Activated naive CD4-positive, alpha-beta T cell treated with anti-CD3 and anti-CD28 coated beads, Interleukin-2, amount 10 ng/mL, durations not matched to agents 7 days and 5 days (primary cell): ENCODE results near the gene INPP5A.
"Not testable (repeated sequence)": the region's sequence is repeated elsewhere in the genome, so short reads cannot be mapped to it uniquely, and the experiment has no call there.

Experiments used
- CTCF ChIA-PET: fragments of 350-600 bp; sonication (Branson Sonifier 250); formaldehyde crosslinking; loops from one replicate; lab custom pipeline; 2021; ENCODE audit warnings: antibody characterized with exemption; lab: Charles Lee
- DNase-seq: peaks from one replicate; pipeline ENCODE4 v3.0.0-alpha.2; 2020
- H3K27ac Mint-ChIP-seq: one replicate; pipeline ENCODE4 v1.8.0; 2021; ENCODE audit warnings: mild to moderate bottlenecking, moderate library complexity, mixed read lengths
- H3K27me3 Mint-ChIP-seq: one replicate; pipeline ENCODE4 v1.8.0; 2021; ENCODE audit warnings: mild to moderate bottlenecking, mixed read lengths
- H3K36me3 Mint-ChIP-seq: one replicate; pipeline ENCODE4 v1.8.0; 2021; ENCODE audit warnings: mixed read lengths
- H3K4me1 Mint-ChIP-seq: one replicate; pipeline ENCODE4 v1.8.0; 2021; ENCODE audit warnings: mixed read lengths
- H3K4me3 Mint-ChIP-seq: one replicate; pipeline ENCODE4 v1.8.0; 2021; ENCODE audit warnings: mild to moderate bottlenecking, moderate library complexity, mixed read lengths
- H3K9me3 Mint-ChIP-seq: one replicate; pipeline ENCODE4 v1.8.0; 2021; ENCODE audit warnings: mixed read lengths

INPP5A gene

GRCh38 chr10:132663666-132664365 lies 126.2 kb downstream of the INPP5A start:
- H3K27me3 Mint-ChIP-seq = no peaks in the 10 kb centered on the region
- DNase-seq = no peak
- H3K4me3 Mint-ChIP-seq = no peak overlapping the region
- no peak overlapping the region for H3K27ac Mint-ChIP-seq
- CTCF ChIA-PET = interaction anchor here (0.8 kb wide), 1 partner anchor 30 kb away, joined by 3 read pairs; no protein-coding TSS in a partner anchor
- no peaks in the 10 kb centered on the region for H3K36me3 Mint-ChIP-seq
- no peaks in the 10 kb centered on the region for H3K9me3 Mint-ChIP-seq
- H3K4me1 Mint-ChIP-seq = no peaks in the 10 kb centered on the region

GRCh38 chr10:132664407-132664806 lies 126.8 kb downstream of the INPP5A start:
- Mint-ChIP-seq H3K27me3 (no peaks in the 10 kb centered on the region), H3K4me3 (no peak overlapping the region), H3K9me3 (no peaks in the 10 kb centered on the region), H3K36me3 (no peaks in the 10 kb centered on the region), H3K4me1 (no peaks in the 10 kb centered on the region), H3K27ac (no peak overlapping the region)
- no peak for DNase-seq
- CTCF ChIA-PET = interaction anchor here (0.8 kb wide), 1 partner anchor 30 kb away, joined by 3 read pairs; no protein-coding TSS in a partner anchor

DNA sequence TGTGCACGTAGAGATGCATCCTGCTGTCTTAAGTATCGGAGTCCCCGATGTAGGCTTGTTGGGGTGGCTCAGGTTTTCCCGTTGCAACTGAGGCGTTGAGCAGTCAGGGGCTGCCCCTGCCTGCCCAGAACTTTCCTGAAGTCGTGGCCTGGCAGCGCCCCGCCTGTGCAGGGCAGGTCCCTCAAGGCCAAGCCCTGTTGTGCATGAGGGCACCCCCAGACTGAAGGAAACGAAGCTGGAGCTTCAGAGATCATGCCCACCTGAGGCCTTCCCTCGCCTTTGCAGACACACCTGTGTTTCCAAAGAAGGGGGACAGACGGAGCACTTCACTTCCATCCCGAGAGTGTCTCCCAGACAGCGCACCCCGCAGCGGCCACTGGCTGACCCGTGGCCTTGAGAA lies 127.3 kb downstream of the INPP5A start:
- H3K27ac Mint-ChIP-seq = no peak overlapping the region
- H3K4me1 Mint-ChIP-seq = no peaks in the 10 kb centered on the region
- H3K9me3 Mint-ChIP-seq = no peaks in the 10 kb centered on the region
- CTCF ChIA-PET = no interaction called here
- no peak overlapping the region for H3K4me3 Mint-ChIP-seq
- no peak for DNase-seq
- H3K36me3 Mint-ChIP-seq = no peaks in the 10 kb centered on the region
- no peaks in the 10 kb centered on the region for H3K27me3 Mint-ChIP-seq

GRCh38 chr10:132665946-132666704 lies 128.5 kb downstream of the INPP5A start:
- Mint-ChIP-seq H3K36me3 (no peaks in the 10 kb centered on the region), H3K27ac (no peak overlapping the region), H3K27me3 (no peaks in the 10 kb centered on the region), H3K4me1 (no peaks in the 10 kb centered on the region), H3K9me3 (no peaks in the 10 kb centered on the region), H3K4me3 (no peak overlapping the region)
- no peak for DNase-seq
- CTCF ChIA-PET = interaction anchor here (0.5 kb wide), 1 partner anchor 128 kb away, joined by 3 read pairs; no protein-coding TSS in a partner anchor

- Mint-ChIP-seq H3K36me3 (peaks cover 3% of the 10 kb centered on the region), H3K27ac (no peak overlapping the region), H3K4me3 (no peak overlapping the region), H3K9me3 (no peaks in the 10 kb centered on the region), H3K4me1 (no peaks in the 10 kb centered on the region), H3K27me3 (no peaks in the 10 kb centered on the region)
- CTCF ChIA-PET = no interaction called here
- DNase-seq = no peak
These were observed 129.2 kb downstream of the INPP5A start for GRCh38 chr10:132666705-132667341.

GRCh38 chr10:132667342-132668047 lies 129.9 kb downstream of the INPP5A start:
- no peaks in the 10 kb centered on the region for H3K4me1 Mint-ChIP-seq
- H3K4me3 Mint-ChIP-seq = no peak overlapping the region
- CTCF ChIA-PET = no interaction called here
- no peaks in the 10 kb centered on the region for H3K27me3 Mint-ChIP-seq
- H3K36me3 Mint-ChIP-seq = peaks cover 3% of the 10 kb centered on the region
- no peak for DNase-seq
- H3K9me3 Mint-ChIP-seq = no peaks in the 10 kb centered on the region
- H3K27ac Mint-ChIP-seq = no peak overlapping the region

DNA sequence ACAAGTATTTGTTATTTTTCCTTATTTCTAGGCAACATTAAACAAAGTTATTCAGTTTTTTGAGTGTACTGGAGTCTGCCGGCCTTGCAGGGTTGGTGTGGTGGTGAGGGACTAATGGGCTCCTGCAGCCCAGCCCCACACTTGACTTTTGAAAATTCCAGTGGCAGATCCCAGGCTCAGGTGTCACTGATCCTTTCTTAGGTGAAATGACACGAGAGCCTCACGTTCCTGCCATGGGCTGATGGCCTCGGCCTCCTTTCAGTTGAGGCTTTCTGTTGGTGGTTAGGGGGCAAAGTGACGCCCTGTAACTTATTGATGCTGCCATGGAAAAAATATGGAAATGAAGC lies 130.4 kb downstream of the INPP5A start:
- H3K4me1 Mint-ChIP-seq = no peaks in the 10 kb centered on the region
- no peak for DNase-seq
- H3K4me3 Mint-ChIP-seq = no peak overlapping the region
- CTCF ChIA-PET = no interaction called here
- no peaks in the 10 kb centered on the region for H3K27me3 Mint-ChIP-seq
- no peak overlapping the region for H3K27ac Mint-ChIP-seq
- peaks cover 3% of the 10 kb centered on the region for H3K36me3 Mint-ChIP-seq
- no peaks in the 10 kb centered on the region for H3K9me3 Mint-ChIP-seq

DNA sequence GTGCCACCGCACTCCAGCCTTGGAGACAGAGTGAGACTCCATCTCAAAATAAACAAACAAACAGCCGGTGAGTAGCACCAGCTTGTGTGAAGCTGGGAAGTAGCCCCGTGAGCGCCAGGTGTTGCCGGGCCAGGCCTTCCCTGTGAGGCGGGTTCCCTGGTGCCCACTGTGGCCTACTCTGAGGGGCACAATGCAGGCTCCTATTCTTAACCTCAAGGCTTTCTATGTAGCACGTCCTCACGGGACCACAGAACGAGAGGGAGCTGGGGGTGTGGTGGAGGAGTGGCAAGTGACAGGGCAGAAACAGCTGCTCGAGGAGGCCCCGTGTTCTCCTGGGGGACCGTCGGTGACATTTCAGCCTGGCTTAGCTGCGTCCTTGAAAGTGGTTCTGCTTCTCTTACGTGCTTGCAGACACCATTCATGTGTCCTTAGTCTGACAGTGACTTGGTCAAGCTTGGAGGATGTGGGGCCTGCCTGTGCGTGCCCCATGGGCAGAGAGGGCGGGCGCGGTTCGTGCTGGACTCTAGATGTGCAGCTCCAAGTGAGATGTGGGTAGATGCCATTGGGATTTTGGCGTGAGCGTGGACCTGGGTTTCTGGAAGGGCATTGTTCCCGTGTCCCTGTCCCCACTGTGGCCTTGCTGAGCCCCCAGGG lies 131.7 kb downstream of the INPP5A start:
- Mint-ChIP-seq H3K4me1 (no peaks in the 10 kb centered on the region), H3K27me3 (no peaks in the 10 kb centered on the region), H3K9me3 (no peaks in the 10 kb centered on the region), H3K4me3 (no peak overlapping the region), H3K27ac (no peak overlapping the region), H3K36me3 (peaks cover 3% of the 10 kb centered on the region)
- no peak for DNase-seq
- CTCF ChIA-PET = no interaction called here

GRCh38 chr10:132670546-132671227 lies 133.1 kb downstream of the INPP5A start:
- Mint-ChIP-seq H3K9me3 (no peaks in the 10 kb centered on the region), H3K27ac (no peak overlapping the region), H3K4me3 (no peak overlapping the region), H3K27me3 (no peaks in the 10 kb centered on the region), H3K4me1 (no peaks in the 10 kb centered on the region), H3K36me3 (peaks cover 3% of the 10 kb centered on the region)
- CTCF ChIA-PET = no interaction called here
- DNase-seq = no peak

GRCh38 chr10:132671228-132672154 lies 133.9 kb downstream of the INPP5A start:
- Mint-ChIP-seq H3K27ac (no peak overlapping the region), H3K4me3 (no peak overlapping the region), H3K9me3 (no peaks in the 10 kb centered on the region), H3K27me3 (no peaks in the 10 kb centered on the region), H3K36me3 (peaks cover 3% of the 10 kb centered on the region), H3K4me1 (no peaks in the 10 kb centered on the region)
- no peak for DNase-seq
- CTCF ChIA-PET = no interaction called here

GRCh38 chr10:132673746-132674145 lies 136.2 kb downstream of the INPP5A start:
- CTCF ChIA-PET, H3K4me3 Mint-ChIP-seq: not testable (repeated sequence)

DNA sequence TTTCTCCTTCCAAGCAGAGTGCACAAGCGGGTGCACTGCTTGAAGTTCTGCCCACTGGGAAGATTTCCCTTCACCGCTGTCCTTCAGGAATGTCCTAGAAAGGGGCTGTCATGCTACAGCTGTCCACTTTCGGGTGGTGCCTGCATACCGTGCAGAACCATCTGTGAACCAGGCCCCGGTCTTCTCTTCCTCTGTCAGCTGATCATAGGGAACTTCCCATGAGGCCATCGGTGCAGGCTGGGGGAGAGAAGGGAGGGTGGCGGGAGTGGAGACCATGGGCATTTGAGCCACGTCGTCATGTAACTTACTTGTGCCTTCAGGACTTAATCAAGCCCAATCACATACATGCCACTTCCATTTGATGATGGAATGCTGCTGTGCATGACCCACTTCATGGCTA lies 136.7 kb downstream of the INPP5A start:
- Mint-ChIP-seq H3K27me3 (no peaks in the 10 kb centered on the region), H3K27ac (no peak overlapping the region), H3K4me1 (no peaks in the 10 kb centered on the region), H3K4me3 (no peak overlapping the region), H3K36me3 (peaks cover 3% of the 10 kb centered on the region), H3K9me3 (no peaks in the 10 kb centered on the region)
- CTCF ChIA-PET = no interaction called here
- DNase-seq = peak; percentile 5

More at GRCh38 chr10:132673746-132674145, 136.2 kb downstream of the INPP5A start:
- H3K36me3 Mint-ChIP-seq, H3K27ac Mint-ChIP-seq, H3K9me3 Mint-ChIP-seq, H3K4me1 Mint-ChIP-seq, H3K27me3 Mint-ChIP-seq, DNase-seq: not testable (repeated sequence)
